NCI-H748 treated with DMSO at 0.1 percent for 48 hours (cell line): ENCODE data around the gene C2orf74.

Source experiments
- DNase-seq: peaks from one replicate; lab custom pipeline; 2025; lab: John Stamatoyannopoulos, UW

C2orf74 gene

DNA sequence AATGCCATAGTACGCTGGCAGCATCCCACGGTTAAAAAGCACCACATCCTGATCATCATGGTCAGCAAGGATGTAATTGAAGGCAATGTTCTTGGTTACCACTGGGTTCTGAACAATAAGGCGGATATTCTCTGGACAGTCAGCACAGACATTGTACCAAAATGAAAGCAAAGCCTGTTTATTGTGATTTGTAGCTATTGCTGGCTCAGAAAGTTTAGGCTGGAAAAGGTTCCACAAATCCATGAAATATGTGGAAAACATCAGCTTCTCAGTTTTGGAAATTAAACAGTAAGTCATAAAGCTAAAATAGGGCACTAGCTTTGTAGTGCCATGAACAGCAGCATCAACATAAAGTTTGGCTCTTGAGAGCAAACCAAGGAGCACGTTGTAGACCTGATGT is 52.2 kb downstream of the C2orf74 start:
- DNase-seq, result no peak
